OCI-LY7 (cell line): ENCODE data around the gene AATK. TPM values are rescaled to one million over a fixed set of nuclear protein-coding genes. Genes with fewer than 3 reads are reported as not detected.

Source experiments
- BruUV-seq: library from RNA; stranded (reverse); fragments of 400-500 nt; replicated peaks from 2 replicates; lab custom pipeline; 2021; lab: Mats Ljungman, UMichigan
- CTCF ChIA-PET: fragments of 300-600 bp; sonication (Branson Sonifier 250); formaldehyde crosslinking; loops from one replicate; lab custom pipeline; 2022; ENCODE audit warnings: antibody characterized with exemption; ENCODE audit not compliant: unreplicated experiment; lab: Charles Lee
- POLR2A ChIA-PET: fragments of 300-600 bp; sonication (Branson Sonifier 250); formaldehyde crosslinking; loops from one replicate; lab custom pipeline; 2022; ENCODE audit warnings: antibody characterized with exemption; lab: Charles Lee
- DNase-seq: peaks from one replicate; pipeline ENCODE4 v3.0.0-alpha.2; 2015; ENCODE audit warnings: low spot score
- H2AFZ ChIP-seq: fragments of 200-600 bp; sonication (generic), shearing (Covaris generic); 2 replicates; pipeline ENCODE4 v1.6.1; 2014; ENCODE audit warnings: mild to moderate bottlenecking, antibody characterized with exemption, low read length, moderate library complexity
- H3K27ac ChIP-seq: fragments of 200-600 bp; sonication (generic); 2 replicates; pipeline ENCODE4 v1.5.1; 2014; ENCODE audit warnings: mixed run types, low read depth, mild to moderate bottlenecking, moderate library complexity, low read length, inconsistent platforms; ENCODE audit not compliant: poor library complexity, severe bottlenecking
- H3K36me3 ChIP-seq: fragments of 200-600 bp; sonication (generic); 2 replicates; pipeline ENCODE4 v1.6.1; 2014; ENCODE audit warnings: mild to moderate bottlenecking, antibody characterized with exemption, low read length, moderate library complexity, mixed read lengths; ENCODE audit not compliant: insufficient read depth
- H3K4me1 ChIP-seq: fragments of 200-600 bp; sonication (generic); 2 replicates; pipeline ENCODE4 v1.5.1; 2014; ENCODE audit warnings: mild to moderate bottlenecking, low read length; ENCODE audit not compliant: insufficient read depth, poor library complexity, severe bottlenecking
- H3K4me2 ChIP-seq: fragments of 200-600 bp; sonication (generic); 2 replicates; pipeline ENCODE4 v1.6.1; 2014; ENCODE audit warnings: mild to moderate bottlenecking, low read length
- H3K4me3 ChIP-seq: fragments of 200-600 bp; sonication (generic); 2 replicates; pipeline ENCODE4 v1.5.1; 2014; ENCODE audit warnings: mild to moderate bottlenecking, low read depth, low read length; ENCODE audit not compliant: poor library complexity, severe bottlenecking
- H3K79me2 ChIP-seq: fragments of 200-600 bp; sonication (generic); 2 replicates; pipeline ENCODE4 v1.6.1; 2016; ENCODE audit warnings: low read depth, mild to moderate bottlenecking, low read length, moderate library complexity, mixed read lengths; ENCODE audit not compliant: insufficient read depth
- H3K9me2 ChIP-seq: fragments of 200-600 bp; sonication (generic); 2 replicates; pipeline ENCODE4 v1.6.1; 2016; ENCODE audit warnings: mild to moderate bottlenecking, low read length, mixed read lengths; ENCODE audit not compliant: insufficient read depth
- H3K9me3 ChIP-seq: fragments of 200-600 bp; sonication (generic); 2 replicates; pipeline ENCODE4 v1.6.1; 2014; ENCODE audit warnings: mild to moderate bottlenecking, mixed run types, low read length, mixed read lengths
- H4K20me1 ChIP-seq: fragments of 200-600 bp; sonication (generic); 2 replicates; pipeline ENCODE4 v1.6.1; 2014; ENCODE audit warnings: mild to moderate bottlenecking, antibody characterized with exemption, low read length, moderate library complexity, mixed read lengths; ENCODE audit not compliant: insufficient read depth
- CTCF ChIP-seq: fragments of 200-600 bp; sonication (generic); conservative IDR thresholded peaks from 2 replicates; pipeline ENCODE4 v1.5.1; 2014; ENCODE audit warnings: mild to moderate bottlenecking, antibody characterized with exemption, low read length, moderate library complexity, mixed read lengths
- EZH2phosphoT487 ChIP-seq: fragments of 200-600 bp; sonication (generic); IDR thresholded peaks from 2 replicates; pipeline ENCODE4 v1.6.1; 2018; ENCODE audit warnings: low read depth, borderline replicate concordance, mild to moderate bottlenecking, mixed run types, antibody characterized with exemption, low read length, moderate library complexity, mixed read lengths
- intact Hi-C: fragments of 100-400 bp; cut with micrococcal nuclease; formaldehyde crosslinking; loops from one replicate; pipeline ENCODE4 v1.10.0; 2022; ENCODE audit not compliant: unreplicated experiment
- total RNA-seq, 2 experiments: library from RNA; depleted of rRNA in 1 of 2; stranded (reverse); fragments of >200 nt in 1 of 2; shearing (Covaris generic) in 1 of 2; gene quantifications; 2 replicates each; pipeline ENCODE4 v1.2.3, GENCODE V29; 2014 to 2022

AATK gene
- total RNA-seq, 2 experiments from 2014 or later, result 0.03 TPM; not detected in 1

- DNase-seq, result no peak
- Histone ChIP-seq H3K4me1 (peaks cover 7% of the 10 kb centered on the region), H3K4me3 (no peak overlapping the region), H3K27ac (no peak overlapping the region), H4K20me1 (no peaks in the 10 kb centered on the region), H3K4me2 (no peak overlapping the region), H2AFZ (no peak overlapping the region), H3K36me3 (peaks cover 16% of the 10 kb centered on the region; the same call in 1 of the 2 replicates), H3K9me2 (no peaks in the 10 kb centered on the region), H3K79me2 (no peaks in the 10 kb centered on the region), H3K9me3 (no peaks in the 10 kb centered on the region)
- TF ChIP-seq CTCF, result no peak
- TF ChIP-seq EZH2phosphoT487, result no peak
- BruUV-seq, result no TSS peak
- intact Hi-C loops, result no loop called here
- ChIA-PET POLR2A (no interaction called here), CTCF (no interaction called here)
Observed at GRCh38 chr17:81197831-81198490, 31.9 kb upstream of the AATK start.

GRCh38 chr17:81197409-81197795, 31.4 kb upstream of the AATK start:
- BruUV-seq, result no TSS peak
- H3K79me2 ChIP-seq, result no peaks in the 10 kb centered on the region
- ChIA-PET POLR2A (no interaction called here), CTCF (no interaction called here)
- H3K9me2 ChIP-seq, result no peaks in the 10 kb centered on the region
- no peak overlapping the region for H3K4me2 ChIP-seq
- H4K20me1 ChIP-seq, result no peaks in the 10 kb centered on the region
- no peak overlapping the region for H2AFZ ChIP-seq
- no peak overlapping the region for H3K27ac ChIP-seq
- DNase-seq, result no peak
- no peaks in the 10 kb centered on the region for H3K9me3 ChIP-seq
- H3K4me1 ChIP-seq, result peaks cover 7% of the 10 kb centered on the region
- peaks cover 16% of the 10 kb centered on the region; the same call in 1 of the 2 replicates for H3K36me3 ChIP-seq
- TF ChIP-seq CTCF, result no peak
- TF ChIP-seq EZH2phosphoT487, result no peak
- intact Hi-C loops, result no loop called here
- no peak overlapping the region for H3K4me3 ChIP-seq
